ENCODE measurements around the gene TAGLN.

TAGLN gene

DNA sequence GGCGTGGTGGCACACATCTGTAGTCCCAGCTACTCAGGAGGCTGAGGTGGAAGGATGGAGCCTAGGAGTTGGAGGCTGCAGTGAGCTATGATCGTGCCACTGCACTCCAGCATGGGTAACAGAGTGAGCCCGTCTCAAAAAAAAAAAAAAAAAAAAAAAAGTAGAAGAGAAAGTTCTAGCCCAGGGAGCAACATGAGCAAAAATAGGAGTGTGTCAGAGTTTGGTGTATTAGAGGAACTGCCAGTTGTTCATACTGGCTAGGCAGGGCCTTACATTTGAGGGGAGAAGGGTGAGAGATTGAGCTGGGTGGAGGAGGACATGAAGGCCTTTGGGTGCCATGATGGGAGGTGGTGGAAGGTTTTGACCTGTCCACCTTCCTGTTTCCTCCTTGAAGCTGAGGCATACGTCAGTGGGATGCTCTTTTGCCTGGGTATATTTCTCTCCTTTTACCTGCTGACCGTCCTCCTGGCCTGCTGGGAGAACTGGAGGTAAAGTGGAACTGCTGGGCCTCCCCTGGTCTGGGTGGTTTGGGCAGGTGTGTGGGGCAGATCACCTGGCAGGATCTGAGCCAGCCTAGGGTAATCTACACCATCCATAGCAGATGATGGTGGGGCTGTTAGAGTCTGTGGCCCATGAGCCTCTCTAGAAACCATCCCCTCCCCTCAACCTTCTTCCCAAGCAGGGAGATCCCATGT, 13.3 kb upstream of the TAGLN start:
- in situ Hi-C loops (cut with MboI; ENCODE audit: low sequenced_read_pairs, unreplicated experiment), result no loop called here
- peak; percentile 67 for DNase-seq (ENCODE audit: low spot score)
- TF ChIP-seq, protein P1, sequence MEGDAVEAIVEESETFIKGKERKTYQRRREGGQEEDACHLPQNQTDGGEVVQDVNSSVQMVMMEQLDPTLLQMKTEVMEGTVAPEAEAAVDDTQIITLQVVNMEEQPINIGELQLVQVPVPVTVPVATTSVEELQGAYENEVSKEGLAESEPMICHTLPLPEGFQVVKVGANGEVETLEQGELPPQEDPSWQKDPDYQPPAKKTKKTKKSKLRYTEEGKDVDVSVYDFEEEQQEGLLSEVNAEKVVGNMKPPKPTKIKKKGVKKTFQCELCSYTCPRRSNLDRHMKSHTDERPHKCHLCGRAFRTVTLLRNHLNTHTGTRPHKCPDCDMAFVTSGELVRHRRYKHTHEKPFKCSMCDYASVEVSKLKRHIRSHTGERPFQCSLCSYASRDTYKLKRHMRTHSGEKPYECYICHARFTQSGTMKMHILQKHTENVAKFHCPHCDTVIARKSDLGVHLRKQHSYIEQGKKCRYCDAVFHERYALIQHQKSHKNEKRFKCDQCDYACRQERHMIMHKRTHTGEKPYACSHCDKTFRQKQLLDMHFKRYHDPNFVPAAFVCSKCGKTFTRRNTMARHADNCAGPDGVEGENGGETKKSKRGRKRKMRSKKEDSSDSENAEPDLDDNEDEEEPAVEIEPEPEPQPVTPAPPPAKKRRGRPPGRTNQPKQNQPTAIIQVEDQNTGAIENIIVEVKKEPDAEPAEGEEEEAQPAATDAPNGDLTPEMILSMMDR (IDR thresholded peaks at IDR 0.05; ENCODE audit: borderline replicate concordance, control extremely low read depth, extremely low read depth, insufficient read depth, missing control alignments), result no peak

DNA sequence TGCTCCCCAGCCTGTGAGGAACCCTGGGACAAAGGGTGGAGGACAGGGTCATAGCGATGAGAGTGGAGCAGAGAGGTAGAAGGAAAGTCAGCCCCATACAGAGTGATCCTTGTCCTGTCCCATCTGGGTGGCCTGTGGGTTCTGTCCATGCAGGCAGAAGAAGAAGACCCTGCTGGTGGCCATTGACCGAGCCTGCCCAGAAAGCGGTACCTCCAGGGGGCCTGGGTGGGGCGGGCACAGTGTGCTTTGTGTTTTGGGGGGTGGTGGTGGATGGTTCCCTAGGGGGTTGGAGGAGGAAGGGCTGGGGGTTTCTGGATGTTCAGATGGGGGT, 12.8 kb upstream of the TAGLN start:
- no peak for DNase-seq (ENCODE audit: low spot score)
- TF ChIP-seq, protein P1 (IDR thresholded peaks at IDR 0.05; ENCODE audit: borderline replicate concordance, control extremely low read depth, extremely low read depth, insufficient read depth, missing control alignments), result no peak
- in situ Hi-C loops (cut with MboI; ENCODE audit: low sequenced_read_pairs, unreplicated experiment), result no loop called here

DNA sequence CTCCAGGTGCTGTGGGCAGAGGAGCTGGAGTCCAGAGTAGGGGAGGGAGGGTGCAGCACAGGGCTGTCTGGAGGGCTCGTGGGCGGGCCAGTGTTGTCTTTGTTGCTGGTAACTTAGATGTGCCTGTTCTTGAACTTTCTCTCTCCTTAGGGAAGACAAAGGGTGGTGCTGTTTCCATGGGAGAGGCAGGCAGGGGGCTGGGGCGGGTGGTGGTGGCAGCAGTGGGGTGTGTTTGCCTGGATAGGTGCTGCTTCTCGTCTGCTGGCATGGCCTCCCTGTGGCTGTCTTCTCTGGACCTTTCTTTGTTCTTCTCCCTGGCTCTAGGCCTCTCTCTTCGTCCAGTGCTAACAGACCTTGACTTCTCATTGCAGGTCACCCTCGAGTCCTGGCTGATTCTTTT, 12.2 kb upstream of the TAGLN start:
- no peak for DNase-seq (ENCODE audit: low spot score)
- TF ChIP-seq, protein P1 (IDR thresholded peaks at IDR 0.05; ENCODE audit: borderline replicate concordance, control extremely low read depth, extremely low read depth, insufficient read depth, missing control alignments), result no peak
- in situ Hi-C loops (cut with MboI; ENCODE audit: low sequenced_read_pairs, unreplicated experiment), result no loop called here

DNA sequence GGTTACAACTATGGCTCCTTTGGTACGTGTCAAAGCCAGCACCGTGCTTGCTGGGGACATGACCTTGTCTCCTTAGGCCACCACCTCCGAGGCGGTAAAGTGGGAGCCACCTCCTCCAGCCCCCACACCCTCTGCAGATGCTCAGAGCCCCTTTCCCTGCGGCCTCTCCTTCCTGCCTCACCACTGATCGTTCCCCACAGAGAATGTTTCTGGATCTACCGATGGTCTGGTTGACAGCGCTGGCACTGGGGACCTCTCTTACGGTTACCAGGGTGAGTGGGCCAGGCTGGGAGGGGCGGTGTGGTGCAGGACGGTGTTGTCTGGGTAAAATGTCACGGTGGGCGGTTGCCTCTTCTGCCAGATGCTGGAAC, 11.8 kb upstream of the TAGLN start:
- DNase-seq (ENCODE audit: low spot score), result no peak
- TF ChIP-seq, protein P1 (IDR thresholded peaks at IDR 0.05; ENCODE audit: borderline replicate concordance, control extremely low read depth, extremely low read depth, insufficient read depth, missing control alignments), result no peak
- in situ Hi-C loops (cut with MboI; ENCODE audit: low sequenced_read_pairs, unreplicated experiment), result no loop called here

DNA sequence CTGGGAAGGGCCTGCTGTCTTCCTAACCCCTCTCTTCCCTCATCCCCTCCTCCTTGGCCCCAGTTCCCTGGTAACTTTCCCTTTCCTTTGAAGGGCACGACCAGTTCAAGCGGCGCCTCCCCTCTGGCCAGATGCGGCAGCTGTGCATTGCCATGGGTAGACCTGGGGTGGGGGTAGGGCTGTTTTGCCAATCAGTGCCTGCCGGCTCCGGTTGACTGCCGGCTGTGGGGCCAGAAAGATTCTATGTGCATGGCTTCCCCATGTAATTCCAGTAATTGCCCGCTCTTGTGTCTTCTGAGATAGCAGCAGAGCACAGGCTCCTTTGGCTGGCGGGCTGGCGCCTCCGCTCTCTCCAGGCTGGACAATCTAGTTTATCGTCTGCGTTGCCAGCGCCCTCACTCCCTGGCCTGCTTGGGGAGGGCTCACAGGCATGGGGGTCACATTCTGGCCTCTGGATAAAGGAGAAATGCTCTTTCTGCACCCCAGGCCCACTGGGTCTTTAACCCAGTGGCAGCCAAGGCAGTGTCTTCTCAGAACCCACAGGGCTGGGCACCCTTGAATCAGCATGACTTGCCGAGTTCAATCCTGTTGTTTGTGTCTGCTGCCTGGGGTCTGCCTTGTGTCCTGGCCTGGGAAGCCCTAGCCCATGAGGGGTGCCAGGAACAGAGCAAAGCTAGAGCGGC, 11.2 kb upstream of the TAGLN start:
- TF ChIP-seq, protein P1 (IDR thresholded peaks at IDR 0.05; ENCODE audit: borderline replicate concordance, control extremely low read depth, extremely low read depth, insufficient read depth, missing control alignments), result no peak
- in situ Hi-C loops (cut with MboI; ENCODE audit: low sequenced_read_pairs, unreplicated experiment), result no loop called here
- no peak for DNase-seq (ENCODE audit: low spot score)

DNA sequence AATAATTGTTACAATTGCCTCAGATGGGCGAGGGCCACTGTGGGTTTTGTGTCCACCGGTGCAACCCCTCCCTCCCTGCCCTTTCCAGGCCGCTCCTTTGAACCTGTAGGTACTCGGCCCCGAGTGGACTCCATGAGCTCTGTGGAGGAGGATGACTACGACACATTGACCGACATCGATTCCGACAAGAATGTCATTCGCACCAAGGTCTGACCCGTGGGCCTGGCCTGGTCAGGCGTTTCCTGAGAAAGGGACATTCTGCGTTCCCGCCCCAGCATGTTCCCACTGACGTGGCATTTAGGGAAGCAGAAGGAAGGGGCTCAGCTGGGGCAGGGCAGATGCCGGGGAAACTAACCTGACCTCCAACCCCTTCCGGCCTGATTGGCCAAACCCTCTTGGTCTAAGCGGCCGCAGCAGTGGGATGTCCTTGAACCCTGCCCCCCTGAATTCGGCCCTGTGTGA, 10.5 kb upstream of the TAGLN start:
- no peak for DNase-seq (ENCODE audit: low spot score)
- in situ Hi-C loops (cut with MboI; ENCODE audit: low sequenced_read_pairs, unreplicated experiment), result no loop called here
- TF ChIP-seq, protein P1 (IDR thresholded peaks at IDR 0.05; ENCODE audit: borderline replicate concordance, control extremely low read depth, extremely low read depth, insufficient read depth, missing control alignments), result no peak
